ENCODE data around the gene ORAI1.
"Not testable (repeated sequence)": the region's sequence is repeated elsewhere in the genome, so short reads cannot be mapped to it uniquely, and the experiment has no call there.

Gene ORAI1

GRCh38 chr12:121641343-121641630 lies 15.0 kb downstream of the ORAI1 start:
- DNase-seq (ENCODE audit: low read depth in 2 of 3, low spot score in 2 of 3) = no peak

GRCh38 chr12:121648458-121649028 lies 22.2 kb downstream of the ORAI1 start:
- no peak for DNase-seq (ENCODE audit: low read depth in 2 of 3, low spot score in 2 of 3)

- DNase-seq (ENCODE audit: low read depth in 2 of 3, low spot score in 2 of 3) = no peak
Observed at GRCh38 chr12:121649322-121649721, 23.0 kb downstream of the ORAI1 start.

GRCh38 chr12:121649819-121650353 lies 23.6 kb downstream of the ORAI1 start:
- DNase-seq (ENCODE audit: low read depth in 2 of 3, low spot score in 2 of 3) = no peak

GRCh38 chr12:121651320-121651719 lies 25.0 kb downstream of the ORAI1 start:
- no peak for DNase-seq (ENCODE audit: low read depth in 2 of 3, low spot score in 2 of 3)

GRCh38 chr12:121652767-121653497 lies 26.6 kb downstream of the ORAI1 start:
- DNase-seq (ENCODE audit: low read depth in 2 of 3, low spot score in 2 of 3) = no peak

DNA sequence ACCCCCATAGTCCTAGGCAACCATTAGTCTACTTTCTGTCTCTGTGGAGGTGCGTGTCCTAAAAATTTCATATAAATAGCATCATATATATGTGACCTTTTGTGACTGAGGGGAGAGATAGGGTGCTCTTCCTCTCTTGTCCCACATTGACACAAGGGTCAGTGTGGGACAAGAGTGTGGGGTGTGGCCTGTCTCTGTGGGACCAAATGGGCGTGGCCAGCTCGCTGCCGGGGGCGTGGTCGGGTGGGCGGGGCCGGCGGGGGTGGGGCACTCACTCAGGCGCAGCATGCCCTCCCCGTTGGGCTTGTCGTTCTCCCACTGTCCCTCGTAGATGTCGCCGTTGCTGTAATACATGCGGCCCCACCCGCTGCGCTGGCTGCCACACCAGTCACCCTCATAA lies 27.7 kb downstream of the ORAI1 start:
- no peak for DNase-seq (ENCODE audit: low read depth in 2 of 3, low spot score in 2 of 3)

- no peak for DNase-seq (ENCODE audit: low read depth in 2 of 3, low spot score in 2 of 3)
Observed at GRCh38 chr12:121656122-121656521, 29.8 kb downstream of the ORAI1 start.

DNA sequence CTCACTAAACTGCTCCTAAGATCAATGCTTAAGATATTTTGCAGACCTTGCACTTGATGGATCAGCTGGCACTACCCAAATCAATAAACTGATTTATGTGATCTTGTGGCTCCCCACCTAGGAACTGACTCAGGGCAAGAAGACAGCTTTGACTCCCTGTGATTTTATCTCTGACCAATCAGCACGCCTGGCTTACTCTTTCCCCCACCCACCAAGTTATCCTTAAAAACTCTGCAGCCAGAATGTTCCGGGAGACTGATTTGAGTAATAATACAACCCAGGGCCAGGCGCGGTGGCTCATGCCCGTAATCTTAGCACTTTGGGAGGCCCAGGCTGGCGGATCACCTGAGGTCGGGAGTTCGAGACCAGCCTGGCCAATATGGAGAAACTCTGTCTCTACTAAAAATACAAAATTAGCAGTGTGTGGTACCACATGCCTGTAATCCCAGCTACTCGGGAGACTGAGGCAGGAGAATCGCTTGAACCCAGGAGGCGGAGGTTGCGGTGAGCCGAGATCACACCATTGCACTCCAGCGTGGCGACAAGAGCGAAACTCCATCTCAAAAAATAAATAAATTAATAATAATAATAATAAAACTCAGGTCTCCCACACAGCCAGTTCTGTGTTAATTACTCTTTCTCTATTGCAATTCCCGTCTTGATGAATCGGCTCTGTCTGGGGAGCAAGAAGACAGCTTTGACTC lies 31.1 kb downstream of the ORAI1 start:
- DNase-seq (ENCODE audit: low read depth in 2 of 3, low spot score in 2 of 3) = no peak

DNA sequence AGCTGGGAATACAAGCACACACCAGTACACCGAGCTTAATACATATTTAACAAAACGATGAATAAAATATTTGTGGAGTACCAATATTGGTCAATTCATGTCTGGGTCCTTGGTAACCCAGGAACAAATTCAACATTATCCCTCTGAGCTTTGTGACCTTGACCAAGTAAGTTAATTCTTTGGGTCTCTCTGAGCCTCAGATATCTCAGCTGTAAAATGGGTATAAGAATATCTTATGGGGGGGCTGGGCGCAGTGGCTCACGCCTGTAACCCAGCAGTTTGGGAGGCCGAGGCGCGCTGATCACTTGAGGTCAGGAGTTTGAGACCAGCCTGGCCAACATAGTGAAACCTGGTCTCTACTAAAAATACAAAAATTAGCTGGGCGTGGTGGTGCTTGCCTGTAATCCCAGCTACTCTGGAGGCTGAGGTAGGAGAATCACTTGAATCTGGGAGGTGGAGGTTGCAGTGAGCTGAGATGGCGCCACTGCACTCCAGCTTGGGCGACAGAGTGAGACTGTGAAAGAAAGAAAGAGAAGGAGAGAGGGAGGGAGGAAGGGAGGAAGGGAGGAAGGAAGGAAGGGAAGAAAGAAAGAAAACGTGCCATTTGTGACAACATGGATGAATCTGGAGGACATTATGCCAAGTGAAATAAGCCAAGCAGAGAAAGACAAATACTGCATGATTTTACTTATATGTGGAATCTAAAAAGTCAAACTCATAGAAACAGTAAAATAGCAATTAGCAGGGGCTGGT lies 35.2 kb downstream of the ORAI1 start:
- DNase-seq (ENCODE audit: low read depth in 2 of 3, low spot score in 2 of 3) = not testable (repeated sequence)

- DNase-seq (ENCODE audit: low read depth in 2 of 3, low spot score in 2 of 3) = no peak
Observed at GRCh38 chr12:121663610-121663929, 37.2 kb downstream of the ORAI1 start.

- DNase-seq (ENCODE audit: low read depth in 2 of 3, low spot score in 2 of 3) = not testable (repeated sequence)
Observed at GRCh38 chr12:121666829-121667228, 40.5 kb downstream of the ORAI1 start.

DNA sequence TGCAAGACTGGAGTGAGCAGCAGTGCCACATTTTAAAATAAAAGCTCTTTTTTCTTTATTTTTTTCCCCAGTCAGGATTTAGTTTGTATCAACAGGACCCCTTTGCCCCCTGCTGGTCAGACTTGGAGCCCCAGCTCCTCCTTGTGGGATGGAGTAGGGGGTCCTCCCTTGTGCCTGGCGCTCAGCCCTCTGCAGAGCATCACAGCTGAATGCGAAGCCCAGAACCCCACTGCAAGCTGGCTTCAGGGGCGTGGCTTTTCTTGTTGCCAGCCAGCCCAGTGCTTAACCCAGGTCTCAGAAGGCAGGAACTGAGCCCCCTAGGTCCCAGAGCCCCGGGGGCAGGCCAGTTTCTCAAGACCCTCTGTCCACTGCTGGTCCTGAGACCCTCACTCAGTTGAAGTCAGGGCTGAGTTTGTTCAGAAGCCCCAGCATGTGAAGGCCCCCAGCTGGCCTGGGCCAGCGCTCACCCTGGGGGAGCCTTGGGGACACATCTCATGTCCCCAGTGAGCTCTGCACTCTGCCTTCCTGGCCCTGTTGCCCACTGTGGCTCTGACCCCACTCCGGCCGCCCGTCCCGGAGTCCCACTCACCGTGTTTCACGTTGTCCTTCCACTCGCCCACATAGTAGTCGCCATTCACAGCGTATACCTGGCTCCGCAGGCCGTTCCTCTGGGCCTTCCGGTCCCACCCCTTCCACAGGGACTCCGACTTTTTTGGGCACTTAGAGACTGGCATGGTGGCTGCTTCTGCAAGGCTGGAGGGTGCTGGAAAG lies 42.6 kb downstream of the ORAI1 start:
- no peak for DNase-seq (ENCODE audit: low read depth in 2 of 3, low spot score in 2 of 3)

DNA sequence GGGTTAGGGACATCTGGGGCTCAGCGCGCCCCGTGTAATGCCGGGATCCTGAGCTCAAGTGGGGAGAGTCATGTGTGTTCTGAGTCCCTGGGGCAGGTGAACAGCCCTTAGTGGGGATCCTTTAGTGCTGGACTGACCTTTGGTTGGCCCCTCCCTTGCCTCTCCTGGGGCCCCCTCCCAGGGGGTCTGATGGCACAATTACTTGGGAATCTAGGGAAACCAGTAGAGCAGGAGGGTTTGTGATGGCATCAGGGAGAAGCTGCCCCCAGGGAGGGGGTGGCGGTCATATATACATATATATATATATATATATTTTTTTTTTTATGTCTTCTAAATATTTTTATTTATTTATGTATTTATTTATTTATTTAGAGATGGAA lies 43.2 kb downstream of the ORAI1 start, which contains the start of gene MORN3:
Gene MORN3, minus strand, starts transcription at position 134 of the 380 bp plus-strand sequence. CDS start 171 bp downstream, outside the sequence.
- no peak for DNase-seq (ENCODE audit: low read depth in 2 of 3, low spot score in 2 of 3)

DNA sequence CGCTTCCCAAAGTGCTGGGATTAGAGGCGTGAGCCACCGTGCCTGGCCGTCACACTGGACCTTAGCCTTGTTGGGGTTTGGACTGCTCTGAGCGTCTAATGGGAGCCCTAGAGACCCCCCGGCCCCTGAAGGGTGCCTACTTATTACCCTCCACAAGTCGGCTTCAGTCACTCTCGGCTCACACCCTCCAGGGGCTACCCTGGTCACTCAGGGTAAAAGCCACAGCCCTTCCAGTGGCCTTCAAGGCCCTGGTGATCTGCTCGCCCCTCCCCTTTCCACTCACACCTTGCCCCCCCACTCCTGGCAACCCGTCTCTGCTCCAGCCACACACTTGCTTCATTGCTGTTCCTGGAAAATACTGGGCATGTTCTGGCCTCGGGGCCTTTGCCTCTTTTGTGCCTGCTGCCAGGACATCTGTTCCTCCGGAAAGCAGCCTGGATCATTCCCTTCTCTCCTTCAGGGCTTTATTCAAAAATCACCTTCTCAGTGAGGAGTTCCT lies 46.7 kb downstream of the ORAI1 start:
- no peak for DNase-seq (ENCODE audit: low read depth in 2 of 3, low spot score in 2 of 3)

DNA sequence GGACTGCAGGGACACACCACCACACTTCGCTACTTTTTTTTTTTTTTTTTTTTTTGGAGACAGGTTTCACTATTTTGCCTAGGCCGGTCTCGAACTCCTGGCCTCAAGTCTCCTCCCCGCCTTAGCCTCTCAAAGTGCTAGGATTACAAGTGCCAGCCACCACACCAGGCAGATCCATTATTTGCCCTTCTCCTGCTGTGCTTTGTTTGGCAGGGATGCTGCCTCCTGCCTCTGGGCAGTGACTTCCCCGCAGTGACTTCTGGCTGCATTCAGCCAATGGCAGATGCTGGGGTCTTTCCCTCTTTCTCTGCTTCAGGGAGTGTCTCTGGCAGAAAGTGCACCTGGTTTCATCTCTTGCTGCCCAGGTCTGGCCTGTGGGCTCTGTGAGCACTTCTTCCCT lies 49.9 kb downstream of the ORAI1 start:
- no peak for DNase-seq (ENCODE audit: low read depth in 2 of 3, low spot score in 2 of 3)

GRCh38 chr12:121678305-121678704 lies 52.0 kb downstream of the ORAI1 start:
- no peak for DNase-seq (ENCODE audit: low read depth in 2 of 3, low spot score in 2 of 3)

- no peak for DNase-seq (ENCODE audit: low read depth in 2 of 3, low spot score in 2 of 3)
Observed at GRCh38 chr12:121678716-121679300, 52.5 kb downstream of the ORAI1 start.

- not testable (repeated sequence) for DNase-seq (ENCODE audit: low read depth in 2 of 3, low spot score in 2 of 3)
Observed at GRCh38 chr12:121679661-121680197, 53.4 kb downstream of the ORAI1 start.

- no peak for DNase-seq (ENCODE audit: low read depth in 2 of 3, low spot score in 2 of 3)
Observed at GRCh38 chr12:121688966-121689365, 62.6 kb downstream of the ORAI1 start.

Measured in activated CD8-positive, alpha-beta memory T cell treated with anti-CD3 and anti-CD28 coated beads for 48 hours (primary cell).